Subcutaneous preadipocyte (primary cell): ENCODE data around the gene TMEM151B. TPM values are rescaled to one million over a fixed set of nuclear protein-coding genes. Genes with fewer than 3 reads are reported as not detected.

Source experiments
- total RNA-seq: library from RNA; depleted of rRNA; stranded (reverse); fragments of >200 nt; gene quantifications from 2 replicates; pipeline ENCODE4 v1.2.3, GENCODE V29; 2012

Gene TMEM151B
- total RNA-seq, result not detected in 2 replicates

GRCh38 chr6:44269921-44270525, at the start of gene TMEM151B:
Gene TMEM151B, plus strand, starts transcription at chr6:44270450. Its CDS starts 293 bp downstream, at chr6:44270743.

GRCh38 chr6:44223319-44224028, 46.8 kb upstream of the TMEM151B start, which contains the start of gene SLC29A1:
Gene SLC29A1, plus strand, starts transcription at chr6:44223595. Its CDS starts 3,719 bp downstream, at chr6:44227314.

GRCh38 chr6:44246663-44247337, 23.4 kb upstream of the TMEM151B start, which contains the start of gene HSP90AB1:
Gene HSP90AB1, plus strand, starts transcription at chr6:44247101. Its CDS starts 1,529 bp downstream, at chr6:44248630.

GRCh38 chr6:44257025-44257752, 13.1 kb upstream of the TMEM151B start, which contains the start of gene SLC35B2:
Gene SLC35B2, minus strand, starts transcription at chr6:44257528. Its CDS starts 118 bp downstream, at chr6:44257410.

GRCh38 chr6:44265007-44265721, 5.1 kb upstream of the TMEM151B start, which contains the start of gene NFKBIE:
Gene NFKBIE, minus strand, starts transcription at chr6:44265551. Its CDS starts 205 bp downstream, at chr6:44265346.

GRCh38 chr6:44312901-44313788, 42.9 kb downstream of the TMEM151B start, which contains the start of gene AARS2:
Gene AARS2, minus strand, starts transcription at chr6:44313347. Its CDS starts 24 bp downstream, at chr6:44313323.

GRCh38 chr6:44342489-44342888, 72.2 kb downstream of the TMEM151B start, which contains the start of gene SPATS1:
Gene SPATS1, plus strand, starts transcription at chr6:44342650. Its CDS starts 446 bp downstream, at chr6:44343096.

Other genes starting within 250 kb of the TMEM151B start
- gene MRPL14, start 143.0 kb upstream of the TMEM151B start, total RNA-seq, result 42.8 and 48.1 TPM in 2 replicates
- gene TMEM63B, start 142.9 kb upstream of the TMEM151B start, total RNA-seq, result 22.8 and 24.4 TPM in 2 replicates
- gene CAPN11, start 111.6 kb upstream of the TMEM151B start, total RNA-seq, result not detected in 2 replicates
- not detected in 2 replicates for gene MYMX, start 53.5 kb upstream of the TMEM151B start, total RNA-seq
- 9.6 and 14.9 TPM in 2 replicates for gene SLC29A1, start 46.9 kb upstream of the TMEM151B start, total RNA-seq
- gene HSP90AB1, start 23.3 kb upstream of the TMEM151B start, total RNA-seq, result 804 and 919 TPM in 2 replicates
- gene SLC35B2, start 12.9 kb upstream of the TMEM151B start, total RNA-seq, result 65.8 and 75.7 TPM in 2 replicates
- 4.4 and 4.7 TPM in 2 replicates for gene NFKBIE, start 4.9 kb upstream of the TMEM151B start, total RNA-seq
- gene AARS2, start 42.9 kb downstream of the TMEM151B start, total RNA-seq, result 9.2 and 16.6 TPM in 2 replicates
- gene SPATS1, start 72.2 kb downstream of the TMEM151B start, total RNA-seq, result not detected in 2 replicates
- gene CDC5L, start 117.3 kb downstream of the TMEM151B start, total RNA-seq, result 18.7 and 25.2 TPM in 2 replicates